HEK293 (cell line): Measurements from ENCODE around the gene RPL15.
A peak's percentile ranks its signal among the peaks of the same experiment; 100 is the strongest.

Experiments
- BCL11B ChIP-seq: fragments of 450-650 bp; formaldehyde crosslinking; IDR thresholded peaks from 2 replicates; pipeline ENCODE4 v1.5.1; 2016; ENCODE audit warnings: low read depth, missing biosample characterization, missing genetic modification characterization
- HOXC10 ChIP-seq: sonication (generic); formaldehyde crosslinking; IDR thresholded peaks from 2 replicates; pipeline ENCODE4 v1.8.1; 2023; ENCODE audit warnings: mild to moderate bottlenecking, missing genetic modification reagents
- HOXD13 ChIP-seq: sonication (generic); formaldehyde crosslinking; IDR thresholded peaks from 2 replicates; pipeline ENCODE4 v1.8.0; 2022; ENCODE audit warnings: missing genetic modification reagents, borderline replicate concordance
- KLF16 ChIP-seq: fragments of 450-650 bp; formaldehyde crosslinking; IDR thresholded peaks from 2 replicates; pipeline ENCODE4 v1.5.1; 2017; ENCODE audit warnings: missing biosample characterization, missing genetic modification characterization
- OSR2 ChIP-seq: fragments of 450-650 bp; formaldehyde crosslinking; IDR thresholded peaks from 2 replicates; pipeline ENCODE4 v1.5.1; 2016; ENCODE audit warnings: missing biosample characterization, missing genetic modification characterization
- PRDM2 ChIP-seq: fragments of 450-650 bp; formaldehyde crosslinking; IDR thresholded peaks from 2 replicates; pipeline ENCODE4 v1.5.1; 2016; ENCODE audit warnings: missing biosample characterization, missing genetic modification characterization, borderline replicate concordance
- SCRT2 ChIP-seq: fragments of 450-650 bp; formaldehyde crosslinking; IDR thresholded peaks from 2 replicates; pipeline ENCODE4 v1.5.1; 2016; ENCODE audit warnings: missing biosample characterization, missing genetic modification characterization
- ZNF148 ChIP-seq: fragments of 450-650 bp; formaldehyde crosslinking; IDR thresholded peaks from 2 replicates; pipeline ENCODE4 v1.5.0; 2017; ENCODE audit warnings: missing biosample characterization, missing genetic modification characterization, borderline replicate concordance
- ZNF19 ChIP-seq: fragments of 450-650 bp; formaldehyde crosslinking; IDR thresholded peaks from 2 replicates; pipeline ENCODE4; 2016; ENCODE audit warnings: missing biosample characterization, missing genetic modification characterization, low read depth
- ZNF274 ChIP-seq, 2 experiments: fragments of 200-500 bp in 1 of 2; fragments of 450-650 bp in 1 of 2; sonication (Bioruptor generic) in 1 of 2; formaldehyde crosslinking in 1 of 2; IDR thresholded peaks; 2 replicates each; pipeline versions ENCODE4 v1.5.1 to v1.6.1; 2014 to 2016; ENCODE audit warnings: borderline replicate concordance in 1 of 2, inconsistent platforms in 1 of 2, low read length in 1 of 2, missing biosample characterization in 1 of 2, missing genetic modification characterization in 1 of 2
- ZNF335 ChIP-seq: fragments of 450-650 bp; formaldehyde crosslinking; conservative IDR thresholded peaks from 2 replicates; pipeline ENCODE4 v1.5.1; 2016; ENCODE audit warnings: missing biosample characterization, missing genetic modification characterization
- ZNF544 ChIP-seq: fragments of 450-650 bp; formaldehyde crosslinking; IDR thresholded peaks from 2 replicates; pipeline ENCODE4 v1.5.0; 2017; ENCODE audit warnings: missing biosample characterization, missing genetic modification characterization
- ZNF580 ChIP-seq: fragments of 450-650 bp; formaldehyde crosslinking; IDR thresholded peaks from 2 replicates; pipeline ENCODE4 v1.5.1; 2016; ENCODE audit warnings: missing biosample characterization, missing genetic modification characterization
- ZNF585B ChIP-seq: fragments of 450-650 bp; formaldehyde crosslinking; IDR thresholded peaks from 2 replicates; pipeline ENCODE4 v1.5.1; 2016; ENCODE audit warnings: missing biosample characterization, missing genetic modification characterization
- ZNF596 ChIP-seq: fragments of 450-650 bp; IDR thresholded peaks from 2 replicates; pipeline ENCODE4 v1.5.0; 2018; ENCODE audit warnings: missing biosample characterization, mild to moderate bottlenecking, missing genetic modification characterization, moderate library complexity
- ZNF677 ChIP-seq: fragments of 450-650 bp; IDR thresholded peaks from 2 replicates; pipeline ENCODE4 v1.5.0; 2018; ENCODE audit warnings: missing biosample characterization, mild to moderate bottlenecking, missing genetic modification characterization, moderate library complexity
- ZNF768 ChIP-seq: fragments of 450-650 bp; formaldehyde crosslinking; IDR thresholded peaks from 2 replicates; pipeline ENCODE4 v1.5.1; 2018; ENCODE audit warnings: missing biosample characterization, mild to moderate bottlenecking, missing genetic modification characterization

Gene RPL15

GRCh38 chr3:23915537-23916108 is 1.3 kb upstream of the RPL15 start (continued):
- no peak for TF ChIP-seq PRDM2
- TF ChIP-seq ZNF585B, result no peak
- no peak for TF ChIP-seq ZNF19 (tag by site-specific recombination)
- no peak for TF ChIP-seq ZNF596 (tag by site-specific recombination)
- TF ChIP-seq KLF16 (tag by site-specific recombination), result peak; percentile 43; the same call in 1 of the 2 replicates
- TF ChIP-seq BCL11B (tag by site-specific recombination), result 0 out of 2 replicates have a peak, but pooled peaks have one; percentile 27
- TF ChIP-seq HOXD13 (CRISPR knock-in tag), result no peak
- 0 out of 2 replicates have a peak, but pooled peaks have one; percentile 25 for TF ChIP-seq OSR2 (tag by site-specific recombination)
- TF ChIP-seq ZNF335 (tag by site-specific recombination), result peak; percentile 96
- no peak for TF ChIP-seq HOXC10 (CRISPR knock-in tag)
- peak; percentile 69 for TF ChIP-seq ZNF580 (tag by site-specific recombination)
- TF ChIP-seq ZNF148 (tag by site-specific recombination), result no peak
- TF ChIP-seq ZNF677 (tag by site-specific recombination), result no peak
- no peak for TF ChIP-seq ZNF768
- no peak for TF ChIP-seq SCRT2 (tag by site-specific recombination)
- TF ChIP-seq ZNF544 (tag by site-specific recombination), result no peak
- no peak for TF ChIP-seq ZNF274 (IDR thresholded peaks at IDR 0.05; ENCODE audit: low read length)
- TF ChIP-seq ZNF274 (tag by site-specific recombination; IDR thresholded peaks at IDR 0.05; ENCODE audit: borderline replicate concordance), result no peak
